G401 (cell line): ENCODE data around the gene RBM8A. TPM values are rescaled to one million over a fixed set of nuclear protein-coding genes. Genes with fewer than 3 reads are reported as not detected.

Source experiments
- DNase-seq: peaks from one replicate; pipeline ENCODE4 v3.0.0-alpha.2; 2015; ENCODE audit warnings: low spot score
- in situ Hi-C: cut with HindIII; loops from 2 replicates; pipeline ENCODE4 v1.10.0; 2016; ENCODE audit warnings: low sequenced_read_pairs, mixed read lengths
- total RNA-seq: library from RNA; depleted of rRNA; stranded (reverse); fragments of >200 nt; shearing (Covaris generic); gene quantifications from 2 replicates; pipeline ENCODE4 v1.2.3, GENCODE V29; 2014; rRNA removed

RBM8A gene
- 86.0 and 117 TPM in 2 replicates for total RNA-seq

DNA sequence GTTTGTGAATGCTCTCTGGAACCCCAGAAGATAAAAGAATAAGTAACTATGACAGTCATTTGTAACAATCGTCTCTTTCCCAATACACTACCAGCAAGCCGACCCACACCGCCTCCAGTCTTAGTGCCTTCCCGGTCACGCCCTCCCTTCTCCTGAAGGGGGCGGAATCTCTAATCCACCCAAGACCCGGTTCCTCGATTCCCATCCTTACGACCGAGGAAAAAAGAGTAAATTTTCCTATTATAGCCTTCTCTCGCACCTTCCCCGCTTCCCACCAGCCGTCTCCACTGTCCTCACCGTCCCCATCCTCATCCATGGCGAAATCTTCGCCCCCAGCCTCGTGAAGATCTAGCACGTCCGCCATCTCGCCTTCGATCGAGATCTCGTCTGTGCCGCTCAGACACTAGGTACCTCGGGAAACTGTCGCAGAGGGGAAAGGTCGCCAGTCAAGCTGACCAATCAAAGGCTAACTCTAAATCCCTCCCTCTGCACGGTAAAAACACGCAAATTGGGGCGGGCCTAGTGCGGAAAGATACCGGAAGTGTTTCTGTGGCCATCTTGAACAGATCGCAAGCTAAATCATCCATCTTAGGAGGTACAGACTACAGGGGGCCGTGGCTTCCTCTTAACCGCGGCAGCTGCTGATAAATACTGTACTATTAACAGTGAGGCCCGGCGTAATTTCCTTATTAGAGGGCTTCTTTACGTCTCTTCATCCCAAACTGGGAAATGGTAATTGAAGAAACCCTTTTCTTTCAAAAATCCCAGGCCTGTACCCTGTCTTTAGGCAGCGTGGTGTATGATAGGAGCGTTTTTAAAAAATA is at the start of gene RBM8A:
TSS of gene RBM8A (minus strand) at position 422 of the 824 bp plus-strand sequence. CDS start at position 364, 58 bp downstream.
- peak; percentile 99 for DNase-seq
- in situ Hi-C loops, result no loop called here

DNA sequence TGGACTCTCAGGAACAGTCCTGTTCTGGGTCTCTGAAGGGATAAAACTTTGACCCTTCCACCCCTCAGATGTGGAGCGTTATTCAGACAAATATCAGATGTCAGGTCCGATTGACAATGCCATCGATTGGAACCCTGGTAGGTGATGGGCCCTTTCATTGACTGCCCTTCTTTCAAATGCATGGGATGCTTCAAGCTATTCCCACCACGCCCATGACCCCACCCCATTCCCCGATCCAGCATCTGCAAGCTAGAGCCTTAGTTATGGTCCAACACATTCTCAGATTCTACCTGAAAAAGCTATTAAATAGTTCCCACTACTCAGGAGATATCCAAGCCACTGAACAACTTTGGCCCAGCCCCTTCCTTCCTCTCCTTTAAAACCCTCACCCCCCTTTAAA is 49.7 kb upstream of the RBM8A start:
- in situ Hi-C loops, result no loop called here
- DNase-seq, result no peak

DNA sequence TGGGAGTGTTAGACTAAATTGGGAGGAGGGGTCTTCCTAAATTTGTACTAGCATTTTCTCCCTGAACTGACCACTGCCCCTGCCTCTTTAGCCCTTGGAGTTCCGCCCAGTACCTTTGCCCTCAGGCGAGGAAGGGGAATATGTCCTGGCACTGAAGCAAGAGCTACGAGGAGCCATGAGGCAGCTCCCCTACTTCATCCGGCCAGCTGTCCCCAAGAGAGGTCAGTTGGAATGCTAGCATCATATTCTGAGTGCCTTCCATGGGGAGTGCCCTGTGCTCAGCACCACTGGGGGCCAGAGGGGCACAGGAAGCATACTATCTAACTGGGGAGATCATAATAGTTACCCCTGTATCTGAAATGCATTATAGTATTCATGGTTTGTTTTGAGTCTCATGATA is 47.9 kb upstream of the RBM8A start:
- no peak for DNase-seq
- in situ Hi-C loops, result no loop called here

DNA sequence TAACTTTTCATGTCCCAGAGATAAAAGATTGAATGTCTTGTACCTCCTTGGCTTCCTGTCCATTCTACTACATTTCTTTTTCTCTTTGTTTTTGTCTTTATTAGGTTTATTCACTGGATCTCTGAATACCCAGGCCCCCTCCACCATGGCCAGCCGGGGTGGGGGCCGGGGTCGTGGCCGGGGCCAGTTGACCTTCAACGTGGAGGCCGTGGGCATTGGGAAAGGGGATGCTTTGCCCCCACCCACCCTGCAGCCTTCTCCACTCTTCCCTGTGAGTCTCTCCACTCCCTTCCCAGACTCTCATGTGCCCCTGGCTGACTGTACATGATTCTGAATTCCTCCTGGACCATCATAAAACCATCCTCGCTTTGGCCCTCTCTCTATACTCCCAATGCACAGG is 47.4 kb upstream of the RBM8A start:
- in situ Hi-C loops, result no loop called here
- DNase-seq, result no peak

DNA sequence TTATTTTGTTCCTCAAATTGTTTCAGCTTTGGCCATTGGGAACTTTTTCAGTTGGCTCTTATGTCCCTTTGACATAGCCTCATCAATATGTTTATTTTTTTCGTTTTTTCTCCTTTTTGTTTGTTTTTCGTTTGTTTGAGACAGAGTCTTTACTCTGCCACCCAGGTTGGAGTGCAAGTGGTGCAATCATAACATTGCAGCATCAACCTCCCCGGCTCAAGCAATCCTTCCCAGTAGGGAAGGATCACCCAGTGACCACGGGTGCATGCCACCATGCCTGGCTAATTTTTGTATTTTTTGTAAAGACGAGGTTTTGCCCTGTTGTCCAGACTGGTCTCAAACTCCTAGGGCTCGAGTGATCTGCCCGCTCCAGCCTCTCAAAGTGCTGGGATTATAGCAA is 45.3 kb upstream of the RBM8A start:
- in situ Hi-C loops, result no loop called here
- no peak for DNase-seq

DNA sequence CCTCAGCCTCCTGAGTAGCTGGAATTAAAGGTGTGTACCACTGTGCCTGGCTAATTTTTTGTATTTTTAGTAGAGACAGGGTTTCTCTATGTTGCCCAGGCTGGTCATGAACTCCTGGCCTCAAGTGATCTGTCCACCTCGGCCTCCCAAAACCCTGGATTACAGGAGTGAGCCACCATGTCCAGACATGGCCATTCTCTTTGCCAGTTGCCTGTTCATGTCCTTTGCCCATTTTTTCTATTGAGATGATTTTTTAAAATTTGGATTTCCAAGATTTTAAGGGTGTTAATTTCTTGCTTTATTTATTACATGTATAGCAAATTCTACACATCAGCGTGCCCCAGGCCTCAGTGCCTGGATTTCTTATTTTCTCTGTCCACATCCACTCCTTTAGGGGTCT is 40.0 kb upstream of the RBM8A start:
- in situ Hi-C loops, result no loop called here
- DNase-seq, result no peak

DNA sequence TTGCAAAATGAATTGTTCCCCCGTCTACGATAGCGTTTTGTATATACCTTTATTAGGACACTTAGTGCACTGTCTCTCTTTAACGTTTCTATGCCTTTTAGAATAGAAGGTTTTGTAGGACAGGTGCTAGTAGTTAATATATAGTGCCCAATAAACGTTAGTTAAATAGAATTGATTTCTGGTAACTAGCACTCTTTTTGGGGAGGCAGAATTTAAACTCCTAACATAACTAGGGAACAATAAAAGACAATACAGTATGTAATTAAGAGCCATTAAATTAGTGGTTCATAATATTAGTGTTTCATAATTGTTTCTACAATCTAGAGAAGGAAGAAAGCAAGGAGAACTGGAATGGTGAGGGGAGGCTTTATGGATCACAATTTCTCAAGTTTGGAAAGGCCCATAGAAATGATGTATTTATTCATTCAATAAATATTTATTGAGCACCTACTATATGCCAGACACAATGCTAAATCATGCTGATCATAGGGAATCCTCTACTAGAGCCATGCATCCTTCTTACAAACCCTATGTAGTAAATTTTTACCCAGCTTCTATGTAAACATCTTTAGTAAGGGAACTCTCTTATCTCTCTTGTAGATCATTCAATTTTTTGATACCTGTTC is 37.9 kb upstream of the RBM8A start:
- no peak for DNase-seq
- in situ Hi-C loops, result no loop called here

DNA sequence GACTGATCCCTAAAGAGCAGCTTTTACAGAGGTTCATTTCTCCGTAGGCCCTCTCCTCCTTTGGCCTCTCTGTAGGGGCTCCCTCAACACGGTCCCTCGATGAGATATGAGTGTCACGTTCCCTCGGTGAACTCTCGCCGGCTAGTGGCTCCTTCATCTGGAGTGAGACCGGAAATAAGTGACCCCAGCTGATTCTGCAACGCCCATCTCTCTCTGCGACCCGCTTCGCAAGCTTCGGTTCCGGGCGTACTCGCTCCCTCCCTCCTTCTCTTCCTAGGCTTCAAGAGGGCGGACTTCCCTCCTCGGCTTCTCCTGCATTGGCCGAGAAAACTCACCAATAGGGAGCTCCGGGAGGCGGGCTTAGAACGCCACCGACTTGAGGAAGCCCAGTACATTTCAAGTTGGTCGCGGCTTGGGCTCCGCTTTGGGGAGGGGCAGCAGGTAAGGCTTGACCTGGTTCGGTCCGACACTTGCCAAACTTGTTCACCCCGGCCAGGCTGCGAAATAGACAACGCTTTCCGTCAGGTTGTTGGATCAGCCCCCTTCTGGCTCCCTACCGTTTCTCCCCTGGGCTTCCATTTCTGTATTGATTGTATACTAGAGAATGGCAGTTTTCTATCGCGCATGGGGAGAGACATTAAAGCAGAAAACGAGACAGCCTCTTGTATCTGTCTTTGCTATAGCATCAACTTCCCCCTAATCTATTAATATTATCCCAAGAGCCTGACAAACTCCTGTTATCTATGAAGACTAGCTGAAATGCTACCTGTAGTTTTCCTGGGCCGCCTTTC is 37.2 kb upstream of the RBM8A start, which contains the start of the genes ANKRD34A and POLR3GL:
TSS of gene ANKRD34A (minus strand) at position 248 of the 791 bp plus-strand sequence. CDS start 2,816 bp downstream, outside the sequence.
TSS of gene POLR3GL (plus strand) at position 363 of the 791 bp plus-strand sequence. CDS start 10,176 bp downstream, outside the sequence.
- in situ Hi-C loops, result no loop called here
- DNase-seq, result peak; percentile 99

DNA sequence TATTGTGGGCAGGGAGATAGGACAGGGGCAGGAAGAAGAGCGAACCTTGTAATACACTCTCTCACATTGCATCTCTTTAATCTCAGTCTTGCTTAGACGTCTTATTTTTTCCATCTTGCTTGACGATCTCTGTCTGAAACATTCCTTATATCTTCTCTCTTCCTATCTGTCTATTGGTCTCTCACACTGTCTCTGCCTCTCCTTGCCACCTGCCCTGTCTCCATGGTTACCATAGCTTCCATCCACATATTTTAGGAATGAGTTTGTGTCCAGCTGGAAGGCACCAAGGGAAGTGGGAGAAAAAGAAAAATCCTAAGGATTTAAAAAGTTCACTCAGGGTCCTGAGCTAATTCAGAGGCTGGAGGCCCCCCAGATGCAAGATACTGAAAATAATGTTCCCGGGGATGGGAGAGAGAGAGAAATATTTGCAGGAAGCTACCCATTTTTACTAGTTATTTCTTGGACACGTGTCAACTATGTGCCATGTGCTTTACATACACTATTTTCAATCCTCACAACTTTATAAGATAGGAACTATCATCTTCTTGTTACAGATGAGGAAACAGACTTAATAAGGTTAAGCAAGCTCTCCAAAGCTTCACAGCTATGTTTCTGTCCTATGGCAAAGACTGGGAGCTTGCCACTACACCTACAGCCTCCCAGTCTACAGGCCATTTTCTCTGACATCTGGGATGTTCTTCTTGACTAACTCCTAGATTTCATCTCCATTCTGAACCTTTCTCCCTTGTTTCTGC is 36.2 kb upstream of the RBM8A start:
- in situ Hi-C loops, result no loop called here

DNA sequence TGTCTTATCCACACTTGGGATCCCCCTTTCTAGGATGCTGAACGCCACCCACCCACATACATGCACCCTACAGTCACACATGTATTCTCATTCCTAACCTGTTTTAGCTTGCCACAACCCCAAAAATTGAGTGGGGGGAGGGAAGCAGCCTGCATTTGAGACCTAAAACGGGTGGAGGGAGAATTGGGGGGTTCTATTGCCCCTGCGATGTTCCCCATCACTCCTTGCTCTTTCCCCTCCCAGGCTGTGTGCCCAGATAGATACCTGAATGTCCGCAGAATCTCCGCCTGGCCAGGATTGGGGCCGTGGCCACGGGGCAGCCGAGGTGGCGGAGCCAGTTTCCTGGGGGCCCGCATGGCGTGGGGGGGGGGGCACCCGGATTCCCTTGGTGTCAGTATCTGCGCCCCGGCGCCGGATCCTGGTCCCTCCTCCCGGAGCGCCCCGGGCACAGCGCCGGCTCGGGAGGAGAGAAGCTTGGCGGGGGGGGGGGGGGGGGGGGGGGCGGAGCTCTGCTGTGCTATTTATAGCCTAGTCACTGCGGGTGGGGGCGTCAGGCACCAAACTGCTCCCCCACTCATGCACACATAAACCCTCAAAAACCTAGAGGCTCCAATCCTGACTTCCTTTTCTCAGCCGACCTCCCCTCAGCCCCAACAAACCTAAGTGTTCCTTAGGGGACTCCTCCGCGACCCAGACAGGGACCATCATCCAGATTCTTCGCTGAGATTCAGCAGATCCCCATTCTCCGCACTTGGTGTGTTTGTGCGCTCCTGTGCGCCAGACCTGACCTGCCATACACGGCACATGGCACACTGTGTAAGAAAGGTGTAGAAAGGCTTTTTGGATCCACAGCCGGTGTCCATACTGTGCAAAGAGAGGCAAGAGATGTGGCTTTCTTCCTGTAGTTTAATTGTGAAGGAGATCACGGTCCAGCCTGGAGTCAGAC is 35.1 kb upstream of the RBM8A start:
- in situ Hi-C loops, result no loop called here
- peak; percentile 89 for DNase-seq

More for the DNA sequence above, 36.2 kb upstream of the RBM8A start:
- DNase-seq, result peak; percentile 86

DNA sequence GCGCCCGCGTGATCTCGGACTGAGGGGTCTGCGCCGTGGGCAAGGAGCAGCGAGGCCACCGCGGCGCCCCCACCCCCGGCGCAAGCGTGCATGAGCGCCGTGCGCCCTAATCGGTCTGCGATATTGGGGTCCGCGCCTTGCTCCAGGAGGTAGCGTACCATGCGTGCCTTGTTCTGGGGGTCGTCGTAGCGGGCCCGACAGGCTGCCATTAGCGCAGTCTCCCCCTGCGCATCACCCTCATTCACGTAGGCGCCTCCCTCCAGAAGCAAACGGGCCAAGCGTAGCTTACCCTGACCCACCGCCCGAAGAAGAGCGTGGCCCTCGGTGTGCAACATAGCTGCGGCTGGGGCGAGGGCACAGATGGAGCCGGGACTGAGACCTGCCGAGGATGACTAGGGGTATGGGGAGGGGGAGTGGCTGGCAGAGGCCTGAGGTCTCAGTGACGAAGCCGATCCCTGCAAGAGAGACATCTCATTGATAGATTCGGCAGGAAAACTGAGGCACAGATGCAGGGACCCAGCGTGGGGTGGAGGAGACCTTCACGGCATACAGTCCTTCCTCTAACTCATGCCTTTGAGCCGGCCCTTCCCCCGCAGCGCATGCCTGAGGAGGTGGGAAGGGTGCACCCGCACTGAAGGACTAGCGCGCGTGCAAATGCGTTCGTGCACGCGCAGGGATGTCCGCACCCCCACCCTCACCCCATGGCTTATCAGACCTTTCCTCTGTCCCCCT is 34.3 kb upstream of the RBM8A start:
- DNase-seq, result peak; percentile 81
- in situ Hi-C loops, result no loop called here

DNA sequence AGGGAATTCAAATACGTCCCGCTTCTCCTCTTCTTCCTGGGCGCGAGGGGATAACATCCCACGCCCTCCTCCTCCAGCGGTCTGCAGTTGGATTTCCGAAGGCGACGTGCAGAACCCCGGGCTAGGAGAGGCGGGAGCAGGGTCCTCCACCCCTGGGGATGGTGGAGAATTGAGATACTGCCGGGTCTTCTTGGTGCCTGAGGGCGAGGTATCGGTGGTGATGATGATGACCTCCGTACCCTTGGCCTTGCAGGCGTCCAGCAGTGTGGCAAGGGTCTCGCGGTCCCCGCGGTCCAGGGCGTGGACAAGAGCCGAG is 33.8 kb upstream of the RBM8A start:
- in situ Hi-C loops, result no loop called here
- no peak for DNase-seq

DNA sequence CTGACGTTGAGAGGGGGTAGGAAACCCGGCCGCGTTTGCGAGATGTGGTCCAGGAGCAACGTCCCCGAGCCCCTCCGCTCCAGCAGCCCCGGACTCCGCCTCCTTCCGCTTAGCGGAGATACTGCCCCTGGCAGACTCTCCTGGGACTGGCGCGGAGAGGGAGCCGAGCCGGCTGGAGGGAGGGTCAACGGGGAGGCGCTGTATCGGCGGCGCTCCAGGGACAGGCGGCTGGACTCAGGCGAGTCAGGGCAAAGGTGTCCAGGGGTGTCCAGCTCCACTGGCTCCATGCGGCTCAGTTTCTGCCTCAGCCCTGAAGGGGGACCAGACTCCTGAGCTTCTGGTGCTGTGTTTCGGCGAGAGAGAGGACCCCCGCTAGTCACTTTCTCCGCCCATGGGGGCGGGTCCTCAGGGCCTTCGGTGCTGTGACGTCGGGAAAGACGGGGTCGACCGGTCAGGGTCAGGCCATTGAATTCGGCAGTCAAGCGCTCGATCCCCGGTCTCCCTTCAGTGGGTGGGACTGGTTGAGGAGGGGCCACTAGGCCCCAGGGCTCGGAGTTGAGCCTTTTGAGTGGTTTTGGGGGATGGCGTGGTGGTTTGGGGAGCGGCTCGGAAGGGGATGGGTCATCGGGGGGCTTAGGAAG is 33.3 kb upstream of the RBM8A start:
- in situ Hi-C loops, result no loop called here
- DNase-seq, result peak; percentile 71

DNA sequence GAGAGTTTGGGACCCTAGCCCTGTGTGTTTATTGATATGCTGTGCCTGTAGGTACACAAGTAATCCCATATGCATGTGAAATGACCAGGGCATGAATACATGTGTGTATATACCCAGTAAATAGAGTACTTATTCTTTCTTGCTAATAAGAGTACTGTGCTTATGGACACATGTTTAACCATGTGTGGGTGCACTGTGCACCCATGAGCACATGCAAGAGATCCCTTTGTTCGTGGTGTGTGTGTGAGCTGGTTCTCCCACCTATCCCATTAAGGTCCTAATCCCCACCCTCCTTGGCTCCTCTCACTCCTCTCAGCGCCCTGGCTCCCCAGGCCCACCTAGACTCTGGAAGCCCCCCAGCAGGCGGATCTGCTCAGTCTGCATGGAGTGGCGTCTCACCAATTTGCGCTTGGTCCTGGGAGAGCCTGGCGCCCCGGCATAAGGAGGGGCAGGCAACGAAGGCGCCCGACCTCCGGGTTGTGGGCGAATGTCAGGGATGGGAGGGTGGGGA is 32.7 kb upstream of the RBM8A start:
- DNase-seq, result no peak
- in situ Hi-C loops, result no loop called here

DNA sequence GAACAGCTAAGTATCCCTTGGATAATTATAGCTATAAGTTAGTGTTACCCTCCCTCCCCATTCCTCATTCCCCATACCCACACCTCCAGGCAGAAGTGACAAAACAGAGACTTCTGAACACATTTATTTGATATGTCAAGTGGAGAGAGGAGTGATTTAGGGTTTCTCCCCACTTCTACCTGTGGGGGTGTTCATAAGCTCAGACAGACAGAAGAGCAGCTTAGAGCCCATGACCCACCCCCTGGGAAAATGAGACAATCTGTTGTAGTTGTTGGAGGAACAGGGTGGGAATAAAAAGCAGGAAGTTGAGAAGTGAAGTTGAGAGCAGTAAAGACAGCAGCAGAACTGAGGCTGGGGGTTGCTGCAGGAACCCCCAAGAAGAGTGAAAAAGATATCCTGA is 32.0 kb upstream of the RBM8A start:
- no peak for DNase-seq
- in situ Hi-C loops, result no loop called here

DNA sequence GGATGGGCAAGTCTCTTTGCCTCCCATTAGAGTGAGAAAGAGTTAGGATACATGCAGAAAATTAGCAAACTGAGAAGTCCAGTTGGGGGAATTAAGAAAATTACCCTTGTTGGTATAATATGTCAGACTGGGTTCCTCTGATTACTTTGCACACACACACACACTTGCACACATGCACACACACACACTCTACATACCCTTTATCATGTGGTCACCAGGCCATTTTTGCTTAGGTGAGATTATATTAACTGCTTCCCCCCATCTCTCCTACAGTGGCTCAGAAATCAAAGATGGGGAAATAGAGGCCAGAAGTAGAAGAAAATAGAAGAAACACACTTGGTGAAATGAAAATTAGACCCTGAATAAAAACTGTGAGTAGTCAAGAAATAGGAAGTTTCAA is 31.4 kb upstream of the RBM8A start:
- in situ Hi-C loops, result no loop called here
- no peak for DNase-seq
